Measurements from ENCODE around the gene GTF3C2. TPM values are rescaled to one million over a fixed set of nuclear protein-coding genes. Genes with fewer than 3 reads are reported as not detected.

GTF3C2 gene
- total RNA-seq, 2 experiments from 2014 or later, result 60.3 to 70.2 TPM

Other genes starting within 250 kb of the GTF3C2 start
- gene CGREF1, start 237.6 kb downstream of the GTF3C2 start, total RNA-seq, result 1 to 10 TPM; 6.4 to 7.0 TPM
- gene ABHD1, start 232.9 kb downstream of the GTF3C2 start, total RNA-seq, result under 1 TPM; 0.39 to 0.65 TPM
- gene PREB, start 222.1 kb downstream of the GTF3C2 start, total RNA-seq, result 10 to 100 TPM; 59.7 to 59.9 TPM
- gene PRR30, start 217.4 kb downstream of the GTF3C2 start, total RNA-seq, result not detected
- under 1 TPM in 1 of 2 experiments, not detected in 1; 0.02 TPM for gene TCF23, start 207.8 kb downstream of the GTF3C2 start, total RNA-seq
- 10 to 100 TPM; 69.9 to 83.4 TPM for gene ATRAID, start 144.7 kb downstream of the GTF3C2 start, total RNA-seq
- 10 to 100 TPM; 27.3 to 34.9 TPM for gene SLC5A6, start 144.5 kb downstream of the GTF3C2 start, total RNA-seq
- 100 to 1,000 TPM; 107 to 147 TPM for gene CAD, start 139.4 kb downstream of the GTF3C2 start, total RNA-seq
- gene SLC30A3, start 93.7 kb downstream of the GTF3C2 start, total RNA-seq, result under 1 TPM; 0.53 to 0.86 TPM
- not detected for gene DNAJC5G, start 81.3 kb downstream of the GTF3C2 start, total RNA-seq
- gene TRIM54, start 74.3 kb downstream of the GTF3C2 start, total RNA-seq, result under 1 TPM; 0.09 to 0.11 TPM
- 1 to 10 TPM; 1.4 to 1.5 TPM for gene UCN, start 48.3 kb downstream of the GTF3C2 start, total RNA-seq
- gene MPV17, start 33.7 kb downstream of the GTF3C2 start, total RNA-seq, result 100 to 1,000 TPM in 1 of 2 experiments, 10 to 100 TPM in 1; 93.4 to 103 TPM
- 10 to 100 TPM; 31.0 to 39.2 TPM for gene EIF2B4, start 13.6 kb upstream of the GTF3C2 start, total RNA-seq
- gene SNX17, start 13.9 kb upstream of the GTF3C2 start, total RNA-seq, result 10 to 100 TPM; 63.9 to 82.1 TPM
- gene ZNF513, start 24.0 kb upstream of the GTF3C2 start, total RNA-seq, result 10 to 100 TPM in 1 of 2 experiments, 1 to 10 TPM in 1; 7.7 to 10.5 TPM
- gene PPM1G, start 52.8 kb upstream of the GTF3C2 start, total RNA-seq, result 100 to 1,000 TPM; 115 to 121 TPM
- 10 to 100 TPM; 74.3 to 74.4 TPM for gene NRBP1, start 71.9 kb upstream of the GTF3C2 start, total RNA-seq
- gene KRTCAP3, start 85.6 kb upstream of the GTF3C2 start, total RNA-seq, result 1 to 10 TPM; 4.7 to 5.9 TPM
- gene IFT172, start 133.0 kb upstream of the GTF3C2 start, total RNA-seq, result 1 to 10 TPM; 8.7 TPM
- not detected for gene FNDC4, start 138.4 kb upstream of the GTF3C2 start, total RNA-seq
- gene GCKR, start 140.1 kb upstream of the GTF3C2 start, total RNA-seq, result not detected
- 10 to 100 TPM; 31.8 to 34.5 TPM for gene ZNF512, start 226.3 kb upstream of the GTF3C2 start, total RNA-seq